Suprapubic skin (tissue), 4 donors: ENCODE results near the gene TMEM132D. TPM values are rescaled to one million over a fixed set of nuclear protein-coding genes. Genes with fewer than 3 reads are reported as not detected.

Experiments
- DNase-seq, 2 donors: peaks; one replicate each; pipeline ENCODE4 v3.0.0-alpha.2; 2019; ENCODE audit warnings: low spot score in 2 of 2
- H3K27ac ChIP-seq: fragments of 200-600 bp; sonication (generic); one replicate; pipeline ENCODE4 v1.5.1; 2019
- H3K27me3 ChIP-seq: fragments of 200-600 bp; sonication (generic); one replicate; pipeline ENCODE4 v1.5.1; 2019
- H3K36me3 ChIP-seq: fragments of 200-600 bp; sonication (generic); one replicate; pipeline ENCODE4 v1.5.1; 2019
- H3K4me1 ChIP-seq: fragments of 200-600 bp; sonication (generic); one replicate; pipeline ENCODE4 v1.5.1; 2019
- H3K4me3 ChIP-seq: fragments of 200-600 bp; sonication (generic); one replicate; pipeline ENCODE4 v1.5.1; 2019; ENCODE audit warnings: mild to moderate bottlenecking
- H3K9me3 ChIP-seq: fragments of 200-600 bp; sonication (generic); one replicate; pipeline ENCODE4 v1.5.1; 2019
- EP300 ChIP-seq: sonication (generic); formaldehyde crosslinking; IDR thresholded peaks from one replicate; pipeline ENCODE4 v1.6.1; 2017; ENCODE audit warnings: antibody characterized with exemption
- POLR2A ChIP-seq, 2 donors: fragments of 450-650 bp; IDR thresholded peaks; one replicate each; pipeline ENCODE4 v1.6.1; 2017; ENCODE audit warnings: antibody characterized with exemption in 2 of 2, mild to moderate bottlenecking in 2 of 2, moderate library complexity in 2 of 2
- POLR2AphosphoS5 ChIP-seq, 3 donors: sonication (generic); formaldehyde crosslinking; IDR thresholded peaks; one replicate each; pipeline ENCODE4 v1.6.1; 2017; ENCODE audit warnings: antibody characterized with exemption in 3 of 3
- WGBS: methylation state at CpG from one replicate; pipeline ENCODE4 v1.1.5; 2018; 5-methylcytosine and 5-hydroxymethylcytosine counted together
- total RNA-seq, 4 donors: library from RNA; depleted of rRNA; stranded (reverse); fragments of >200 nt; gene quantifications; one replicate each; pipeline ENCODE4 v1.1.0, GENCODE V29; 2016
- TF ChIP-seq, protein P1 (sequence below), 2 donors: fragments of 200-600 bp in 1 of 2; fragments of 450-650 bp in 1 of 2; sonication (generic) in 1 of 2; IDR thresholded peaks; one replicate each; pipeline ENCODE4 v1.5.1; 2016 to 2019; ENCODE audit warnings: antibody characterized with exemption in 2 of 2, mild to moderate bottlenecking in 1 of 2, moderate library complexity in 1 of 2

Gene TMEM132D
- total RNA-seq, 4 donors from 2014 or later, result 0.10 to 0.64 TPM; not detected in 2

DNA sequence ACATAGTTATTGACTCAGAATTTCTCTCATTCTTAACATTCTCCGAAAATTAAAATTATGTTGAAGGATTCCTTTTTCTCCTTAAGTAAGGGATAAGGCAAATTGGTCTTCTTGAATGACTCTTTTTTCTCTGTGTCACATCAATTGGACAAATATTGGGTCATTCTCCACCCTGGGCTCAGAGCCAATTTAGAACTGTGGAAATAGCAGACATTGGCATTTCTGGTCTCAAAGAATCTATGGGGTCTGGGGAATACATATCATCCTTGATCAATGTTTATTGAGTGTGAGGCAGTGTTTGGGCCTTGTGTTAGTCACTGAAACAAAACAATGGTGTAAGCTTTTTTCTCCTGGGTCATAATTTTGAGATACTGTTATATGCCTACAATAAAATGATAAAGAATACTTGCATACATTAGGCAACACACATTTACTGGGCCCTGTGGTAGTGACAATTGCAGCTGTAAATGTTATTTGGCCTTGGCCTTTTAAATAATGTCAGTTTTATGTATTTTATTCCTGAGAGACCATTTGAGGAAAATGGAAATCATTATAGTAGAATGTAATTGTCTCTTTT, 414.6 kb downstream of the TMEM132D start:
- TF ChIP-seq POLR2A (IDR thresholded peaks at IDR 0.05), result no peak
- no peak overlapping the region for H3K4me3 ChIP-seq
- H3K9me3 ChIP-seq, result no peaks in the 10 kb centered on the region
- no peak for DNase-seq
- no peak overlapping the region for H3K27ac ChIP-seq
- no peaks in the 10 kb centered on the region for H3K36me3 ChIP-seq
- no peaks in the 10 kb centered on the region for H3K4me1 ChIP-seq
- 90% methylated on average over 1 of the region's 1 CpG for WGBS
- no peaks in the 10 kb centered on the region for H3K27me3 ChIP-seq

DNA sequence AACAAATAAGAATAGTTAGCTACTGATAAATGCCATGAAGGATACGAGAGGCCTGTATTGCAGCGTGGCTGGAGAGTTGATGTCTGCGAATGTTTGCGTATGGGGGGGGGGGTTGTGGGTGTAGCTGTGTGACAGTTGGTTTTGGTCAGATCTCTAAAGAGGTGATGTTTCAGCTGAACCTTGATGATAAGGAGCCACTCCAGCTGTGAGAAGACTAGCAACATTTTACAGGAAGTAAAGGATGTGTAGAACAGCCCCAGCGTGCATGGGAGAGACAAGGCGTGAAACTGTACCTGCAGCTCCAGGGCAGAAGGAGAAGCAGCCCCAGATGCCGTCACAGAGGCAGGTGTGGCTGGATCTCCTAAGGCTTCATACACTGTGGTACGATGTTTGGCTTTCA, 416.9 kb downstream of the TMEM132D start:
- no peaks in the 10 kb centered on the region for H3K36me3 ChIP-seq
- WGBS, result 79% methylated on average over 8 of the region's 8 CpGs

DNA sequence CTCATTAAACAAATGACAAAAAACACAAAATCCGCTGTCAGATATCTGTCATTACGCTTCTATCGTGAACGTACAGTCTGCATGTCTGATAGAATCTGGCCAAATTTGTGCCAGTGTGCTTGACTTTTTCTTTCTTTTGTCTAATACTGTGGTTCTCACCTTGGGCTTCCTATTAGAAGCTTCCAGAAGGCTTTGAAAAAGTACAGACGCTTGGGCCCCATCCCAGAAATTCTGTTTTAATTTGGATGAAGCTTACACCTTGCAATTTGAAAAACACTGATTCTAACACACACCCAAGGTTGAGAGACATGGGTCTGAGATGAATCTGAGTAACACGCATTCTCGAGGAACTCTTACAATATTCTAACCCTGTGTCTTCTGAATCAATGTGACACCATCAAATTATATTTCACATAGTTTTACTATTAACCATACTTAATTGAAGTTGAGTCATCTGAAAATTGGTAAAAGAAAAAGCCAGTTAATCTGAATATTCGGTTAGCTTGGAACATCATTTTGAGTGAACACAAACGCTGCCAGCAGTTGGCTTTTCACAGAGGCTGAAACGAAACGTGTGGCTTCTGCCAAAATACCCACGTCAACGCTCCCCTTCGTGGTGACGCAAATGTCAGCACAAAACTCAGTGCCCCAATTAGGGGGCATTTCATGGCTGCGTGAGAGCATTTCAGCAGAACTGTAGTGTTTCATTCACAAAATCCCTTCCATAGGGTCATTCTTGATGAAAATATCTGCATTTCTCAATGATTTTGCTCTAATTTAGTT, 420.5 kb downstream of the TMEM132D start:
- TF ChIP-seq POLR2AphosphoS5 (IDR thresholded peaks at IDR 0.05), result no peak
- no peak for TF ChIP-seq EP300
- no peak for TF ChIP-seq POLR2A (IDR thresholded peaks at IDR 0.05)
- TF ChIP-seq, protein P1, sequence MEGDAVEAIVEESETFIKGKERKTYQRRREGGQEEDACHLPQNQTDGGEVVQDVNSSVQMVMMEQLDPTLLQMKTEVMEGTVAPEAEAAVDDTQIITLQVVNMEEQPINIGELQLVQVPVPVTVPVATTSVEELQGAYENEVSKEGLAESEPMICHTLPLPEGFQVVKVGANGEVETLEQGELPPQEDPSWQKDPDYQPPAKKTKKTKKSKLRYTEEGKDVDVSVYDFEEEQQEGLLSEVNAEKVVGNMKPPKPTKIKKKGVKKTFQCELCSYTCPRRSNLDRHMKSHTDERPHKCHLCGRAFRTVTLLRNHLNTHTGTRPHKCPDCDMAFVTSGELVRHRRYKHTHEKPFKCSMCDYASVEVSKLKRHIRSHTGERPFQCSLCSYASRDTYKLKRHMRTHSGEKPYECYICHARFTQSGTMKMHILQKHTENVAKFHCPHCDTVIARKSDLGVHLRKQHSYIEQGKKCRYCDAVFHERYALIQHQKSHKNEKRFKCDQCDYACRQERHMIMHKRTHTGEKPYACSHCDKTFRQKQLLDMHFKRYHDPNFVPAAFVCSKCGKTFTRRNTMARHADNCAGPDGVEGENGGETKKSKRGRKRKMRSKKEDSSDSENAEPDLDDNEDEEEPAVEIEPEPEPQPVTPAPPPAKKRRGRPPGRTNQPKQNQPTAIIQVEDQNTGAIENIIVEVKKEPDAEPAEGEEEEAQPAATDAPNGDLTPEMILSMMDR (IDR thresholded peaks at IDR 0.05), result no peak
- Histone ChIP-seq H3K27ac (no peak overlapping the region), H3K4me3 (no peak overlapping the region), H3K4me1 (no peaks in the 10 kb centered on the region), H3K36me3 (no peaks in the 10 kb centered on the region), H3K27me3 (no peaks in the 10 kb centered on the region), H3K9me3 (no peaks in the 10 kb centered on the region)
- no peak for DNase-seq
- 86% methylated on average over 16 of the region's 16 CpGs for WGBS

More for the DNA sequence above, 416.9 kb downstream of the TMEM132D start:
- Histone ChIP-seq H3K27me3 (no peaks in the 10 kb centered on the region), H3K4me1 (no peaks in the 10 kb centered on the region), H3K27ac (no peak overlapping the region), H3K9me3 (no peaks in the 10 kb centered on the region), H3K4me3 (no peak overlapping the region)
- TF ChIP-seq EP300 (no peak), POLR2A (IDR thresholded peaks at IDR 0.05) (no peak), POLR2AphosphoS5 (IDR thresholded peaks at IDR 0.05) (no peak)
- TF ChIP-seq, protein P1 (IDR thresholded peaks at IDR 0.05), result no peak
- DNase-seq, result no peak

DNA sequence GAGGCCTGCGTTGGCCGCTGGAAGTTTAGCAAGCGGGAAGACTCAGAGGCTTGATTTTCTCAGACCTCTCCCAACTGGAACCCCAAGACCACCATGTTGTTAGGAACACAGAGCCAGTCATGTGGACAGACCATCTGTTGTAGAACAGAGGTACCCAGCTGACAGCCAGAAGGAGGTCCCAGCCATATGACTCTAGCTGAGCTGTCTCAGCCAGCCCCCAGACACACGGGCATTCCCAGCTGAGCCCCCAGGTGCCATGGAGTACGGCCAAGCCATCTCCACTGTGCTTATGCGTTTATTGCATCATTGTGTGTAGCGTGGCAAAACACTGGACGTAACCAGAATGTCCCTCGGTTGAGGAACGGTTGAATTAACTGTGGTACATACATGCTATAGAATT, 421.9 kb downstream of the TMEM132D start:
- TF ChIP-seq, protein P1 (IDR thresholded peaks at IDR 0.05), result no peak
- TF ChIP-seq POLR2A (IDR thresholded peaks at IDR 0.05), result no peak
- TF ChIP-seq EP300, result no peak
- no peak for TF ChIP-seq POLR2AphosphoS5 (IDR thresholded peaks at IDR 0.05)
- Histone ChIP-seq H3K9me3 (no peaks in the 10 kb centered on the region), H3K27me3 (no peaks in the 10 kb centered on the region), H3K4me3 (no peak overlapping the region), H3K27ac (no peak overlapping the region), H3K4me1 (no peaks in the 10 kb centered on the region), H3K36me3 (no peaks in the 10 kb centered on the region)
- DNase-seq, result no peak
- 75% methylated on average over 10 of the region's 10 CpGs for WGBS

DNA sequence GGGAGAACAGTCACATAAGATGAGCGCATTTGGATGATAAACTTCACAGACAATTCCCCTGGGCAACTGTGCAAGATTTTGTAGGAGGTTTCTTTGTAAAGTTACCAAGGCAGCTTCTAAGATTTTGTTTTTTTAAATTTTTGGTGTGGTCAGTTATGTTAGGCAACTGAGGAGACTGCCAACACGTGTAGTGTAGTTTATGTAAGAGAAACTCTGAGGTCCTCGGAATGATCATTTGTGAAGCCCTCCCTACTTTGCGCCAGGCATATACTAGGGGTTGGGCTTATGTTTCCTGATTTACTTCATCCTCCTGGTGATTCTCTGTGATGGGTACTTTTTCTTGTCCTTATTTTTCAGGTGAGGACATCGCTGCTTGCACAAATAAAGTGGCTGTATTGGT, 433.6 kb downstream of the TMEM132D start:
- TF ChIP-seq POLR2AphosphoS5 (IDR thresholded peaks at IDR 0.05), result no peak
- no peak for TF ChIP-seq EP300
- no peak for TF ChIP-seq POLR2A (IDR thresholded peaks at IDR 0.05)
- TF ChIP-seq, protein P1 (IDR thresholded peaks at IDR 0.05), result no peak
- no peaks in the 10 kb centered on the region for H3K9me3 ChIP-seq
- DNase-seq, result no peak
- H3K36me3 ChIP-seq, result no peaks in the 10 kb centered on the region
- H3K27me3 ChIP-seq, result no peaks in the 10 kb centered on the region
- no peaks in the 10 kb centered on the region for H3K4me1 ChIP-seq
- H3K4me3 ChIP-seq, result no peak overlapping the region
- WGBS, result 85% methylated on average over 5 of the region's 5 CpGs
- H3K27ac ChIP-seq, result no peak overlapping the region
